Left renal cortex interstitium (tissue), 4 donors: Measurements from ENCODE around the gene STPG3. TPM values are rescaled to one million over a fixed set of nuclear protein-coding genes. Genes with fewer than 3 reads are reported as not detected.

Experiments used
- DNase-seq, 4 donors: peaks; one replicate each; pipeline ENCODE4 v3.0.0-alpha.2; 2013; ENCODE audit warnings: low read depth in 4 of 4, low spot score in 2 of 4, missing footprints in 1 of 4
- polyA plus RNA-seq, 4 donors: library from polyadenylated mRNA; unstranded; fragments of 120-200 nt; gene quantifications; one replicate each; pipeline ENCODE4 v1.2.1, GENCODE V29; 2013; ENCODE audit not compliant: insufficient read length in 4 of 4

STPG3 gene
- polyA plus RNA-seq, 4 donors = 1.0 to 3.5 (median 2.3) TPM

DNA sequence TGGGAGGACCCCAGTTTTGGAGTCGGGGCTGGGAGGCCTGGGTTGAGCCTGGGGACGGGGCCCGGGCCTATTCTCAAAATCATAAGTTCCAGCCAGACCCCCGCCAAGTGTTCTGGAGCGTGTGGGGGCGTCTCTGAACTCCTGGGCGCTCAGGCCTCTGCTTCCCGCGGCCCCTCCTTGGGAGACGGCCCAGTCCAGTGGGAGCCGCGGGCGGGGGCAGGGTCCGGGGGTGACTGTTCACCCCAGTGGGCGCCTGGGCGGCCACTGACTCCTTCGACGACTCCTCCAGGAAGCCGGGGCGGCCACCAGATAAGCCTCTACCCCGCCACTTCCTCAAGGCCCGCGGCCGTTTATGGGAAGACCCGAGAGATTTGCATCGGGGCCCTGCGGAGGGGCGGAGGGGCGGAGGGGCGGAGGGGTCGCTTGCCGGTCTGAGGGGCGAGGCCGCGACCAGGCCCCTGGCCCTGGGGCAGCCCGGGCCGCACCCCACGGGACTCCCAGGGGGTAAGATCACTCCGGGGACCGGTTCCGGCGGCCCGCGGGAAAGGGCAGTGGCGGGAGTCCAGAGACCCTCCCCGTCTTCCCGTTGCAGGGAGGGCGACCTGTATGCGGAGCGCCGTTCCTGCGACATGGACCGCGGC is 27.1 kb downstream of the STPG3 start:
- no peak for DNase-seq

DNA sequence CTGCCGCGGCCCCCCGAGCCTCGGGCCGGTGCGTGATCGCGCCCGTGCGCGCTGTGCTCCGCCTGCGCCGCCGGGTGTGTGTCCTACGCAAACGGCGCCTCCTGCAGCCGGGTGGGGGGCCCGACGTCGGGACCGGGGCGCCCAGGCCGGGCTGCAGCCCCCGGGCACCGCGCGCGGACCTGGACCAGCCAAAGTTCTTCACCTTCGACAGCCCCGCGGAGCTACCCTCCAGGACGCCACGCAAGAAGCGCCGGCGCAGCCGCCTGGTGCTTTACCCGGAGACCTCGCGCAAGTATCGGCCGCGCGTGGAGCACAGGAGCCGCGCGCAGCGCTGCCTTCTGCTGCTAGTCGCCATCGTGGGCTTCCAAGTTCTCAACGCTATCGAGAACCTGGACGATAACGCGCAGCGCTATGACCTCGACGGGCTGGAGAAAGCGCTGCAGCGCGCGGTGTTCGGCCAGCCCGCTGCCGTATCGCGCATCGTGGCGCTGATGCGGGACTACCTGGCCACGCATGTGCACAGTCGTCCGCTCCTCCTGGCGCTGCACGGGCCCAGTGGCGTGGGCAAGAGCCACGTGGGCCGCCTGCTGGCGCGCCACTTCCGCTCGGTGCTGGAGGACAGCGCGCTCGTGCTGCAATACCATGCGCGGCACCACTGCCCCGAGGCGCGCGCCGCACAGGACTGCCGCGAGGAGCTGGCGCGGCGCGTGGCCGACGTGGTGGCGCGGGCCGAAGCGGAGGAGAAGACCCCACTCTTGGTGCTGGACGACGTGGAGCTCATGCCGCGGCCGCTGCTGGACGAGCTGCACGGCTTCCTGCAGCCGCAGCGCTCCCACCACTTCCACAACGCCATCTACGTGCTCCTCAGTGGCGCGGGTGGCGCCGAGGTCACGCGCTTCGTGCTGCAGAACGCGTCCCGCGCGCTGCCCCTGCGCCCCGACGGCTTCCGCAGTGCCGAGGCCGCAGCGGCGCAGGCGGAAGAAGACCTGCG is 27.9 kb downstream of the STPG3 start:
- DNase-seq = no peak

DNA sequence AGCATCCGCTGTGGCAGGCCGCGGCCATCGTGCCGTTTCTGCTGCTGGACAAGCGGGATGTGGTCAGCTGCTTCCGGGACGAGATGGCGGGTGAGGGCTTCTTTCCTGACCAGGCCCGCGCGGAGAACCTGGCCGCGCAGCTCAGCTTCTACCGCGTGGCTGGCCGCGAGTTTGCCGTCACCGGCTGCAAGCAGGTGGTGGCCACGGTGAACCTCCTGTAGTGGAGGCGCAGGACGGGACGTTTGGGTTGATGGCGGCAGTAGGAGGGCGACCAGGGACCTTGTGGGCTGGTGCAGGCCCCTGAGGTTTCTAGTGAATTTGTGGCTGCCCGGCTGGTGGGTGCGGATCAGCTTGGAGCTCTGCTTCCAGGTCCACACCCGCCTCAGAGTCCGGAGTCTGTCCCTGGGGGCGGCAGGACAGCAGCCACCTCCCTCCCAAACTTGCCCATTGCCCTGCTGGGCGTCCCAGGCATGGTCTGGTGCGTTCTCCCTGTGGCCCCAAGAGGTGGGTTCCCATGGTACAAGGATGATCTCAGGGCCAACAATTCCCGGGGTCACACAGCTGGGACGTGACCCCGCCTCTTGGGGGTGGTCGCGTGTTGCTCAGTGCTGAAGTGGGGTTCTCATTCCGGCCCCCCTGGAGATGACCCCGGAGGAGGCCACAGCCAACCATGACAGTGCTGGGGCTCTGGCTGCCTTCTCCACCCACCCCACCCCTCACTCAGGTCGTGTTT is 28.8 kb downstream of the STPG3 start:
- DNase-seq = no peak

DNA sequence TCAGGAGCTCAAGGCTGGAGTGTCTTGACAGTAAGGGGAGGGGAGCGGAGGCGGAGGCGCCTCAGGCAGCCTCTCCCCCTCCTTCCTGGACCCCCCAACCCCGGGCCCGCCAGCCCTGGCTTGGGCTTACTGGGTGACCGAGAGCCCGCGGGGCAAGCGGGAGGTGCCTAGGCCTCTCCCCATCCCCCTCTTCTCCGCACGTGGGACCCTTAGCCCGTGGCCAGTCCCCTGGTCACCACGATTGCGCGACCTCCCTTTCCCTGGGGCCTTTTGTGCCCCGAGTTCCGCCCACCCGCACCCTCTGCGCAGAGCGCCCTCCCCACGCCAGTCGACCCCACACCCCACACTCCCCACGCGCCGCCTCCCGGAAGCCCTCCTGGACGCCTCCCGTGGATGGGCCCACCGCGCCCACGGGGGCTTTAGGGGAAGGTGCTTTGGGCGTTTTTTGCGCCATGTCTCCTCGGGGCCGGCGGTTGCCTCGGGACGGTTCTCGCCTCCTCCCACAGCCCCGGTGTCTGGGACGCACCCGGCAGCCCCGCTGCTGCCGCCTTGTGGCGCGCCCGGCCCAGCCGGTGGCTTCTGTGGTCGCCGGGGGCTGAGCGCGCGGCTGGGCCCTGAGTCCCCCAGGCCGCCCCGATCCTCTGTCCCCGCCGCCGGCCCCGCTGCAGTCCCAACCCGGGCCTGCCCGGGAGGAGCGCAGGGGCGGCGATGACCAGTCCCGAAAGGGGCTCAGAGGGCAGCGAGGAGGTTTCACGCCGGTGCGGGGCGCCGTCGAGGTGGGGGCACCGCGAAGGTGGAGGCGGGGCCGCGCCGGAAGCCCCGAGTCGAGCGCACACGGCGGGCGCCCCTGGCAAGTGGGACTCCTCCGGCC is 29.6 kb downstream of the STPG3 start:
- DNase-seq = no peak

DNA sequence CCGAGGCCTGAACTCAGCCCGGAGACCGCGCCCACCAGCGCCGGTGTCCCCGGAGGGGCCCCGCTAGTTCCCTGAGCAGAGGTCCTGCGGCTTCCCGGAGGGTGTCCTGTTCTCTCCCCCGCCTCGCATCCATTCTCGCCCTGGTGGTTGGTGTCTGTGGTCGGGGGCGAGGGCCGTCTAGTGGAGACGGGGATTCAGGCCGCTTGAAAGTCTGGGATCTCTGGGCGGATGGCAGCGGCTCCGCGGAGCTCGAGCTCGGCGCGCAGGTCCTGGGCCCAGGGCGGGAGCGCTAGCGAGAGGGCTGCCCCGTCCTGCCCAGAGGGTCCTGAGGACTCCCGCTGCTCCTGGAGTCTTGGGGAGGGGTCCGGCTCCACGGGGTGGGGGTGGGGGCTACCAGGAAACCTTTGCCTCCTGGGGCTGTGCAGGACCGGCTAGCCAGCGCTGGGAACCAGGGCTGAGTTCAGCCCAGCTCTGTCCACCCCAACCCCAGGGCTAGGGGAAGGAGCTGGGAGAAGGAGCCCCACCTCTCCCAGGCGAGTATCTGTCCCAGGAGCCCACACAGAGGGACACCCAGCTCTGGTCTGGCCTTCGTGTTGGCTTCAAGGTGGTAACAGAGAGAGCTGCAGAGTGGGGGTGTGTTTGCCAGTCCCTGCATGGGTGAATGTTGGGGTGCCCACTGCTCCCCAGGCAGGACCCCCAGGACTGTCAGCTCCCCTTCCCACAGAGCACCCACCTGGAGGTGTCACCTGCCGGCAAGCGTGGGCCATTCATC is 30.4 kb downstream of the STPG3 start:
- DNase-seq = no peak

DNA sequence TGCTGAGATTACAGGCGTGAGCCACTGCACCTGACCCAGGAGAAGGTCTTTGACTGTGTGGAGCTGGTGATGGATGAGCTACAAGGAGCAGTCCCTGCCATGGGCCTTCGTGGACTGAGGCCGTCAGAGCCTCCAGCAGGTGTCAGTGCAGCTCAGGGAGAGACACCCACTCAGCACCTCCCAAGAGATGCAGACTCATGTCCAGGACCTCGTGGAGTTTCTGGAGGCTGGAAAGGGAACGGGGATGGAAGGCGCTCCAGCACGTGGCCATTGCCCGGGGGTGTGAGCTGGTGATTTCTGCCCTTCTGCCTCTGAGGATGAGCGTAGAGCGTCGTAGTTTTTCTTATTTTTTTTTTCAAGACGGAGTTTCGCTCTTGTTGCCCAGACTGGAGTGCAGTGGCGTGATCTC is 35.9 kb downstream of the STPG3 start:
- DNase-seq = no peak

DNA sequence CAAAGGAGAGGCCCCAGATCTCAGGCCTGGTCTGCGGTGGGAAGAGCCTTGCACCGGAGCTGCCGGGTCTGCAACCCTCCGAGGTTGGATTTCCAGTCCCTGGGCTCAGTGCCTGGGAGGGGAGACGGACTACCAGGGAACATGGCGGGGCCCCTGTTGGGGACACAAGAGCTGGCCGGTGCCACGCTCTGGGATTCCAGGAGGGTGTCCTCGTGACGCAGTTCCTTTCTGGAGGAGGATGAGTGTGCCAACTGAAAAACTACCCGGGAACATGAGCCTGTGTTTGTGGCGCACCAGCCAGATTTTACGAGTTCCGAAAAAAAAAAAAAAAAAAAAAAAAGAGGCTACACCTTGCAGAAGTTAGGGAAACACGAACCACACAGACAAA is 42.0 kb downstream of the STPG3 start:
- DNase-seq = no peak

DNA sequence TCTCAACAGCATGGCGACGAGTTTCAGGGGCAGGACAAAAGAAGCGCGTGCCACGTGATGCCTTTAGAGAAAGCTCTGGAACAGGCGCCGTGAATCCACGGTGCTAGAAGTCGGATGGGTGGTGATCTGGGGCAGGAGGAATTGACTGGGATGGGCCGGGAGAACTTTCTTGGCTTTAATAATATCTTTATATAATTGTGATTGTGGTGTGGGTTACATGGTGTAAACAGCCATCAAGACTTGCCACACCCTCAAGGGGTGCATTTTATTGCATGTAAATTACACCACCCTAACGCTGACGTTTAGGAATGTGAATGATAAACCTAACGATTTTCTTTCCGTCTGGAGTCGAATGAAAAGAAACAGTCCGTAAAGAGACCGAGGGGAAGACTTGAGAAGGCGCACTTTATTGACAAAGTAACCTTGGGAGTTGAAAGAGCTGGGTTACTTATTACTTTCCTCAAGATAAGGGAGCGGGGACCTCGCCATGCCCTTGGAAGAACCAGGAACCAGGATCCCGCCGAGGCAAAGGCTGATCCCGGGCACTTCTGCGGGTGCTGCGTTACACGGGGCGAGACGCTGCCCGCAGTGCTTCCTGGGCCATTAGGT is 42.5 kb downstream of the STPG3 start:
- no peak for DNase-seq

DNA sequence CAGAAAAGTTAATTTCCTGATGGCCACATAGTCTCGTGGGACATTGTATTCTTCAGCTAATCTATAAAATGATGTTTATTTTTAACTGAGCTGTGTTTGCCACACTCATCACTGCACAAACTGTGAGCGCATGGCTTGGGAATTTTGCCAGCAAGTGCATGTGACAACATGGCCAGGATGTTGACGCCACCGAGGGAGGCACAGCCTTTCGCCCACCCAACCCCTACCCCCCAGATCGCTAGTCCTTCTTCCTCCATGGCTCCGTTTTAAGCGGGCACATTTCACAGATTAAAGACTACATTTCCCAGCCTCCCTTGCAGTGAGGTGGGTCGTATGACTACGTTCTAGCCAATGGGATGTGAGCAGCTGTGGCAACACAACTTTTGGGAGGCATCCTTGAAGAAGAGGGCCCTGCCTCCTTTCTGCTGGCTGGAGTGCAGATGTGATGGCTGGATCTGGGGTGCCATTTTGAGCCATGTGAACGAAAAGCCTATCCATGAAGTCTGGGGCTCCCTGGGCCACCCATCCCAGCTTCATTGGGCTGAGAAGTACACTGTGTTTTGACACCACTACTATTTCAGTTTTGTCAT is 43.1 kb downstream of the STPG3 start:
- no peak for DNase-seq

DNA sequence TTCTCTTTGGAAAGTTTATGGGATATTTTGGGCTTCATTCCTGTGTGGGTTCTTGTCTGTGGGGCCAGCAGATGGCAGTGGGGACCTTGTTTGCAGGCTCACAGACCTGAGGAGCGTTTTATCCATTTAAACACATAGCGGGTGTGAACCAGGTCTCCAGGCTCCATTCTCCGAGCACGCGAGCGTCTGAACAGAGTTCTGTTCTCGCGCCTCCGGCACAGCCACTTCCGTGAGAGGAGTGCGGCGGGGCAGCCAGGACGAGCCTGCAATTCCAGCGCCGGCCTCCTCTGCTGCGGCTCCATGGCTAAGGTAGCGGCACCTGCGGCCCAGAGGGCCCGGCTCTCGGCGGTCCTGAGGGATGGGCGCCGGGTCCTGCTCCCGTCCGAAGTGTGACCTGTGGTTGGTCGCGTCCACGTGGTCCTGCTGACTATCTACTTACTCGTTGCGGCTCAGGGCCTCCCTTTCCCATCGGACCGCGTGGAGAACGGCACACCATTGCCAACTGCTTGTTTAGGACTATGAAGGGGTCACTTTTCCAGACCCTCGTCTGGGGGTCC is 43.7 kb downstream of the STPG3 start:
- DNase-seq = no peak

DNA sequence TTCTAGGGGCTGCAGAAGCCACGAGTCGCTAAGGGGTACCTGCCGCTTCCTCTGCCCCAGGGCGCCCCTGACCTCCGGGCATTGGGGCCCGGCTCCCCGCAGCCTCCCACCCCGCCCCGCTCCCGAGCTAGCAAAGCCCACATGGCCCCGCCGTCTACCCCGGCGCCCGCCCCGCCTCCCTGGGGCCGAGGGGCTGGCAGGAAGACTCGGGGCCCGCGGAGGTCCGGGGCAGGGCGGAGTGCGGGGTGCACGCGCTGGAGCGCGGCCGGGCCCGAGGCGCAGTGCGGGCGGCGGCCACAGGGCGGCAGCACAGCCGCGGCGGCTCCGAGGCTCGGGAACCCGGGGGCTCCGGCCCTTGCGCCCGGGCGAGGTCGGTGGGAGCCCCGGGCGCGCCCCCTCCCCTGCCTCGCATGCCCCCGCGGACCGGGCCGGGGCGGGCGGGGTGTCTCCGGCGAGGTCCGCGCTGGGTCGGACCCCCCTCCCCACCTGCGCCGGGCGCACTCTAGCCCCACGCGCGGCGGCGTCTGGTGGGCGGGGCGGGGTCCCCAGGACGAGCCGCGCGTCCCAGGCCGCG is 44.2 kb downstream of the STPG3 start:
- DNase-seq = no peak

DNA sequence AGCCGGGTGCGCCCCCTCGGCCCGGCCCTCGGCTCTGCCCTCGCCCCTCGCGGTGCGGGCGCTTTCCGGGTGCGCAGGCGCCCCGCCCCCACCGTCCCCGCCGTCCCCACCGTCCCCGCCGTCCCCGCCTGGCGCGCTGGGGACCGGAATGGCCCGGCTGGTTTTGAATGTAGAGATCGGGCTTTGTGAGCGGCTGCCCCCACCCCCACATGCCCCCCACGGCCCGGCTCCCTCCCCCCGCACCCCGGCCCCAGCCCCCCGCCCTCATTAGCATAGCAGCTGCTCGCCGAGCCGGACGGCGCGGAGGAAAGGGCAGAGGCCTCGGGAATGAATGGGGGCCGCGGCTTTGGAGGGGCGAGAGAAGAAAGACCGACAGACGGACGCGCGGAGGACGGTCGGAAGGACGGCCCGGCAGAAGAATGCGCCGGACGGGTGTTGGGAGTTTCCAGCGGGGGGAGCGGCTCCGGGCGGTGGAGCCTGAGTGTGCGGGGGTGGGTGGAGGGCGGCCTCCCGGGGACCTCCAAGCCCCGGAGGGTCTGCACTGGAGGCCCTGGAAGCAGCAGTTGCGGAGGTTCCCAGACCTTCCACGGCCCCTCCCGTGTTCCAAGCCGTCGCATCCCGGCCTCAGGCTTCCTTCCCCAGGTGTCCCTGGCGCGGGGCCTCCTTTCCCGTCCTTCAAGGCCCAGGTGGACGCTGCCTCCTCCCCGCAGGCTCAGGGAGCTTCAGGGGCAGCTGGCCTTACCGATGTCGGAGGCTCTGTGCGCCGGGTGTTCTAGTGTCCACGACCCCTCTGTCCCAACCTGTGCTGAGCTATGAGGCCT is 45.0 kb downstream of the STPG3 start:
- no peak for DNase-seq

DNA sequence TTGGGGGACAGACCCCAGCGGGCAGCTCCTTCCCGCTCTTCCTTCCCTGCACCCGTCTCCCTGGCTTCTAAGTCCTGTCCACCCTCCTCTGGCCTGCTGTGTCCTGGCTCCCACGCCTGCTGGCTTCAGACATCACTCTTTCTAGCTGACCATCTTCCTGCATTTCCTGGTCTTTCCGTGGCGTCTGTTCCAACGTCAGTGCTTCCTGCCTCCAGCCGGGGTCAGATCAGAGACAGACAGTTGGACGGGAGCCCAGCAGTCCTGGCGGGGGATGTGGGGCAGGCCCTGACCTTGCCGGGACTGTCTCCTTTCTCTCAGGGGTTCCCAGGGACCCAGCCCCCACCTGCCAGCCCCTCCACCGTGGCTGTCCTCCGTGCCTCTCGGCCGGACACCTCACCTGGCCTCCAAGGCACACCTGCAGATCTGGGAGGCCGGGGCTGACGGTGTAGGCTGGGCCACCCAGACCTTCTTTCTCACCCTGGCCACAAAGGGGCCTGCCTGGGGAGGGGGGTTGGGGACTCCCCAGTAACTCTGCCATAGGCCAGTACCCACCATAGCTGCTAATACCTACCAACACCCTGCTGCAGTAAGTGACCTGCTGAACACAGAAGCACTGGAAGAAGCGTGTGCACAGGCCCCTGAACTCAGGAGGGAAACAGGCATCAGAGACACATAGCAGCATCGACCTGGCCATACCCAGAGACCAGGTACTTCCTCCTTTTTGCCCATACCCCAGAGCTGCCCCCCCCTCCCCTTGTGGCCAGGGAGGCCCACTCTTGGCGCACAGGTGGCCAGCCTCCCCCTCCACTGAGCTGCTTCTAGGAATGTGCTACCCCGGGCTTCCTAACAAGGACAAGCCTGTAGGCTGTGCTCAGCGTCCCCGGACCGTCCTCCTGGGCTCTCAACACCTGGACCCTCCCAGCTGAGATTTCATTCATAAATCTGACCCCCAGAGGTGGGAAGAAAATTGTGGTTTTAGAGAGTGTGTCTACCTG is 45.9 kb downstream of the STPG3 start:
- DNase-seq = no peak

DNA sequence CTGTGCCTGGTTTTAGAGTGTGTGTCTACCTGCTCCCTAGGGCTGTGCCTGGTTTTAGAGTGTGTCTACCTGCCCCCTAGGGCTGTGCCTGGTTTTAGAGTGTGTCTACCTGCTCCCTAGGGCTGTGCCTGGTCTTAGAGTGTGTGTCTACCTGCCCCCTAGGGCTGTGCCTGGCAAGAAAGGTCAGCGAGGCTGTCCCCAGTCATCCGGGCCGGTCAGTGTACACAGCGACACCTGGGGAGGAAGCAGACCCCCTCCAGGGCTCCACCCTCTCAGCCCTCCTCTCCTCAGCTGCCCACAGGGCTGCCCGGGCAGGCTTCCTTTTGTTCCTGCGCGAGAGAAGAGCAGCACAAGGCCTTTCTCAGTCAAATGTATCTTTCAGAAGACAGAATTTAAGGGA is 46.9 kb downstream of the STPG3 start:
- no peak for DNase-seq

DNA sequence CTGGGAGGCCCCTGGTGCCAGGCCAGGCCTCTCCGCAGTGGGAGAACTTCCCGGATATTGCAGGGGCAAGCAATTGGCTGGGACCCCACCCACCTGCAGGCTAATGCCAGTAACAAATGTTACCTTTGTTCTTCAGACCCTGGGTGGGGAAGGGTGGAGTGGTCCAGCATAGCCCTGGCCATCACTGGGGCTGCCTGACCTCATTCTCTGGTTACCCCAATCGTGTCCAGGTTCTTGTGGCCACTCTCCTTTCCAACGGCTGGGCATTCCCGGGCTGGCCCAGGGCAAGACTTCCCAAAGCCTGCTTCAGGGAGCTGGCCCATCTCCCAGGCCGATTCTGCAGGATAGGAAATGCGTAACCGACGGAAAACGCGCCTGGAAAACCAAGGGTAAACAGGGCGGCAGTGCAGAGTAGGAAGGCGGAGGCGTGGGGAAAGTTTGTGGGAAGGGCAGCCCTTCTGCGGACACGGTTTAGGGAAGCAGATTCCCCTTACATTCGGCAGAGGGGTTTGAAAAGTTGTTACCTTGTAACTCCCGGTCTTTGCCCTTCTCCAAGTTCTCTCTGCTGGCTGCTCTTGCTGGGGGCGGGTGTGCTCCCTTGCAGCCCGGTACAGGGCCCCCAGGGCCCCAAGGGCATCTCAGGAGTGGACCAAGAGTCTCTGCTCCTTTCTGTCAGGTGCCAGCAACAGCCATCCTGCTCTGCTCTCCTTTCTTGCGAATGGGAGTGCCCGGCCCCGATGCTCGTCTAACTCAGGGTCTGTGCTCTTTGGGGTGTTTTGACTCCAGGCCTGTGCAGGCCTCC is 47.5 kb downstream of the STPG3 start:
- no peak for DNase-seq
